MM.1S (cell line): ENCODE results near the gene LACRT.

Experiments
- EZH2 ChIP-seq: fragments of 300-600 bp; sonication (generic); optimal IDR thresholded peaks from 2 replicates; pipeline ENCODE3; 2017; ENCODE audit warnings: low read depth, mild to moderate bottlenecking, antibody characterized with exemption, low read length, mixed read lengths
- EZH2phosphoT487 ChIP-seq: fragments of 300-600 bp; sonication (generic); IDR thresholded peaks from 2 replicates; pipeline ENCODE4 v1.6.1; 2018; ENCODE audit warnings: antibody characterized with exemption, low read length
- TF ChIP-seq, protein P1 (sequence below): fragments of 300-600 bp; sonication (generic); IDR thresholded peaks from 2 replicates; pipeline ENCODE4 v1.5.1; 2016; ENCODE audit warnings: antibody characterized with exemption, low read length, mixed read lengths

DNA sequence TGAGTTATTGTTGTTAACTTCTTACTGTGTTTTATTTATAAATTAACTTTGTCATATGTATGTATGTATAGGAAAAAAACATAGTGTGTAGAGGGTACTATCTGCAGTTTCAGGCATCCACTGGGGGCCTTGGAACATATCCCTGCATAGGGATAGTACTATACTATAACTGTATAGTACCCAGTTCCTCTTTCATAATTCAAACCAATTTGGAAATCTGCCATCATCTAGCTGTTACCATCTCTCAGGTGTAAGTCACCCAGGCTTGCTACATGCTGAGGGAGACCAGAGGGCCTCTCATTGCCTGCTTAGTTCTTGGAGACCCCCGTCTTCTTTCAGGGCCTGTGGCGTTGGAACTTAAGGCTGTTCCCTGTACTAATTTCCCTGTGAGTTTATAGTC is 26.4 kb upstream of the LACRT start:
- TF ChIP-seq, protein P1, sequence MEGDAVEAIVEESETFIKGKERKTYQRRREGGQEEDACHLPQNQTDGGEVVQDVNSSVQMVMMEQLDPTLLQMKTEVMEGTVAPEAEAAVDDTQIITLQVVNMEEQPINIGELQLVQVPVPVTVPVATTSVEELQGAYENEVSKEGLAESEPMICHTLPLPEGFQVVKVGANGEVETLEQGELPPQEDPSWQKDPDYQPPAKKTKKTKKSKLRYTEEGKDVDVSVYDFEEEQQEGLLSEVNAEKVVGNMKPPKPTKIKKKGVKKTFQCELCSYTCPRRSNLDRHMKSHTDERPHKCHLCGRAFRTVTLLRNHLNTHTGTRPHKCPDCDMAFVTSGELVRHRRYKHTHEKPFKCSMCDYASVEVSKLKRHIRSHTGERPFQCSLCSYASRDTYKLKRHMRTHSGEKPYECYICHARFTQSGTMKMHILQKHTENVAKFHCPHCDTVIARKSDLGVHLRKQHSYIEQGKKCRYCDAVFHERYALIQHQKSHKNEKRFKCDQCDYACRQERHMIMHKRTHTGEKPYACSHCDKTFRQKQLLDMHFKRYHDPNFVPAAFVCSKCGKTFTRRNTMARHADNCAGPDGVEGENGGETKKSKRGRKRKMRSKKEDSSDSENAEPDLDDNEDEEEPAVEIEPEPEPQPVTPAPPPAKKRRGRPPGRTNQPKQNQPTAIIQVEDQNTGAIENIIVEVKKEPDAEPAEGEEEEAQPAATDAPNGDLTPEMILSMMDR, result no peak
- no peak for TF ChIP-seq EZH2
- no peak for TF ChIP-seq EZH2phosphoT487
